ENCODE results near the gene SLC35A5. TPM values are rescaled to one million over a fixed set of nuclear protein-coding genes. Genes with fewer than 3 reads are reported as not detected.
A peak's percentile ranks its signal among the peaks of the same experiment; 100 is the strongest.

Gene SLC35A5
- total RNA-seq, 2 donors from 2014 or later, result 24.3 to 33.6 TPM

DNA sequence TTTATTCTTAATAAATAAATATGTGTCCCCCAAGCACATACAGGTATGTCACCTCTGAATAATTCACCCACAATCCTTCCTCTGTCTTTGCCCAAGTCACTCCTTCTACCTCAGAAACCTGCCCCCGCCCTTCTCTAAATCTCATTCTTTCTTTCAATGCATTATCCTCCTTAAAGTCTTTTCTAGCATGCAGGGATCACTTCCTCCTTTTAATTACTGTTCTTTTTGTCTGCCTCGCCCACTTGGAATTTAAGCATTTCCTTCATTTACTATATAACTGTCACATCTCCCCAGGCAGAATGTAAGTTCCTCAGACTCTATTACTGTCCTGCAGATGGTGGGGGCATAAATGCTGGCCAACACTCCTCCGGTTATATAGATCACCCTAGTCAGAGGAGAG, 71.3 kb downstream of the SLC35A5 start:
- no peak overlapping the region for H3K4me3 ChIP-seq
- no peaks in the 10 kb centered on the region for H3K27me3 ChIP-seq
- no peak overlapping the region for H3K9ac ChIP-seq (ENCODE audit: low read depth in 2 of 2, low read length in 2 of 2)
- no peak overlapping the region for H3K27ac ChIP-seq
- H3K9me3 ChIP-seq, result no peaks in the 10 kb centered on the region
- no peaks in the 10 kb centered on the region for H3K4me1 ChIP-seq
- H3K36me3 ChIP-seq, result no peaks in the 10 kb centered on the region
- TF ChIP-seq CTCF (IDR thresholded peaks at IDR 0.05), result no peak
- intact Hi-C loops (cut with DNase I), result no loop called here
- no peak for DNase-seq

- TF ChIP-seq CTCF (IDR thresholded peaks at IDR 0.05), result no peak
- intact Hi-C loops (cut with DNase I), result no loop called here
- no peak overlapping the region for H3K9ac ChIP-seq (ENCODE audit: low read depth in 2 of 2, low read length in 2 of 2)
- peak; percentile 19 for DNase-seq
- H3K36me3 ChIP-seq, result no peaks in the 10 kb centered on the region
- no peak overlapping the region for H3K27ac ChIP-seq
- no peaks in the 10 kb centered on the region for H3K9me3 ChIP-seq
- no peaks in the 10 kb centered on the region for H3K27me3 ChIP-seq
- H3K4me1 ChIP-seq, result no peaks in the 10 kb centered on the region
- H3K4me3 ChIP-seq, result no peak overlapping the region
Measured at GRCh38 chr3:112633757-112634156, 71.9 kb downstream of the SLC35A5 start.

DNA sequence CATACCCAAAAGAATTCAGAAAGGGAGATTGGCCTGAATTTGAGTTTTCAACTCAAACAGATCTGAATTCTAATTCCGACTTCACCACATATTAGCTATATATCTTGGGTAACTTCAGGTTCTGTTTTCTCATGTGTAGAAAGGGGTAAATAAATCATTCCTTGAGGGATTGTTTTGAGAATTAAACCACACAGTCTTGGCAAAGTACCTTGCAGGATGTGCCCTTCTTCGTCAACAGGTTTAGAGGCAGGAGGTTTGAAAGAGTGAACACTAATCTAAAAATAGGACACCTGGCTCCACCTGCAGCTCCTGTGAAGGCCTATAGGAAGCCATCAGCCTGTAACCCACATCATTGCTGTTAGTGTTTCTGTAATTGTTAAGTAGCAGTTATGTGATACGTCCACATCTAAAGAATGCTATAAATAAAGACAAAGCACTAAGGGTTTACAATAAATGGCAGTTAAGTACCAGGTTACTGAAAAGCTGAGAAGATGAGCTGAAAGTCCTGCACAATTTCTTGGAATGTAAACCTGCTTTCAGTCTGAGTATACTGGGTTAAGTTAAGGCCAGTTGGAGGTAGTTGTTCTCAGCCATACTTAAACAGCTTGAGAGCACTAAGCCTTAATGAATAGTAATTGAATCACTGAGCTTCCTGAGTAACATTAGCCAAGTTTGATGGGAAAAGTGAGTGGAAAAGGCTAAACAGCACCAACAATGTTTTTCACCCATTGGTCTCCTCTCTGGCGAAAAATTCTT, 73.1 kb downstream of the SLC35A5 start:
- no peak overlapping the region for H3K4me3 ChIP-seq
- intact Hi-C loops (cut with DNase I), result no loop called here
- peak overlapping the region; percentile 55 for H3K27ac ChIP-seq

More for the DNA sequence above, 73.1 kb downstream of the SLC35A5 start:
- Histone ChIP-seq H3K4me1 (no peaks in the 10 kb centered on the region), H3K9ac (ENCODE audit: low read depth in 2 of 2, low read length in 2 of 2) (no peak overlapping the region), H3K9me3 (no peaks in the 10 kb centered on the region), H3K36me3 (no peaks in the 10 kb centered on the region), H3K27me3 (no peaks in the 10 kb centered on the region)
- no peak for TF ChIP-seq CTCF (IDR thresholded peaks at IDR 0.05)
- no peak for DNase-seq

Other genes starting within 250 kb of the SLC35A5 start
- gene CD200, start 228.9 kb upstream of the SLC35A5 start, total RNA-seq, result 1 to 10 TPM; 7.1 to 7.6 TPM
- 1 to 10 TPM in 1 of 2 donors, under 1 TPM in 1; 0.32 to 1.1 TPM for gene BTLA, start 62.6 kb upstream of the SLC35A5 start, total RNA-seq
- gene ATG3, start 83 bp upstream of the SLC35A5 start, total RNA-seq, result 10 to 100 TPM; 59.1 to 79.9 TPM
- gene CCDC80, start 79.1 kb downstream of the SLC35A5 start, total RNA-seq, result 10 to 100 TPM in 1 of 2 donors, 1 to 10 TPM in 1; 7.1 to 36.6 TPM